GM12878 (cell line): ENCODE measurements around the gene INTS14. TPM values are rescaled to one million over a fixed set of nuclear protein-coding genes. Genes with fewer than 3 reads are reported as not detected.
A peak's percentile ranks its signal among the peaks of the same experiment; 100 is the strongest.

ENCODE experiments used
- ATAC-seq: fragments of 200-7000 bp; cut with Tn5 transposase; 3 replicates; pipeline ENCODE4 v1.9.1; 2020; ENCODE audit warnings: mild to moderate bottlenecking, moderate library complexity
- BruUV-seq: library from RNA; stranded (reverse); fragments of 400-500 nt; replicated peaks from 2 replicates; lab custom pipeline; 2021; lab: Mats Ljungman, UMichigan
- CTCF ChIA-PET: fragments of 300-600 bp; sonication (Branson Sonifier 250); formaldehyde crosslinking; extraction: SDS; loops from one replicate; lab custom pipeline; 2021; ENCODE audit warnings: inconsistent platforms; lab: Yijun Ruan, JAX
- POLR2A ChIA-PET: fragments of 350-600 bp; formaldehyde crosslinking; extraction: SDS; loops from one replicate; lab custom pipeline; 2021; ENCODE audit warnings: inconsistent platforms; lab: Charles Lee
- RAD21 ChIA-PET: fragments of 300-600 bp; sonication (Branson Sonifier 250); formaldehyde crosslinking; loops from one replicate; lab custom pipeline; 2023; ENCODE audit warnings: antibody characterized with exemption; ENCODE audit not compliant: unreplicated experiment; lab: Charles Lee
- SMC1A ChIA-PET: fragments of 300-600 bp; sonication (Branson Sonifier 250); formaldehyde crosslinking; loops from one replicate; lab custom pipeline; 2023; ENCODE audit not compliant: unreplicated experiment, uncharacterized antibody; lab: Charles Lee
- DNase-seq: peaks from one replicate; pipeline ENCODE4 v3.0.0-alpha.2; 2011; ENCODE audit warnings: low read depth, low spot score
- FAIRE-seq: peaks from 3 replicates; lab custom pipeline; 2011; peaks lifted over from hg19 to GRCh38; lab: Jason Lieb, UNC
- H2AFZ ChIP-seq: 2 replicates; pipeline ENCODE4 v1.6.0; 2011; ENCODE audit warnings: low read depth, low read length, control low read depth; ENCODE audit not compliant: control insufficient read depth
- H3K27ac ChIP-seq: 2 replicates; pipeline ENCODE4 v1.5.1; 2011; ENCODE audit warnings: control low read depth; ENCODE audit not compliant: control insufficient read depth, insufficient read depth
- H3K27me3 ChIP-seq, 2 experiments: replicated peaks in 1 of 2; 2 replicates each; pipeline versions ENCODE4 v1.6.0 to v1.6.1; 2011; ENCODE audit warnings: low read length in 1 of 2; ENCODE audit not compliant: control insufficient read depth in 2 of 2, insufficient read depth in 2 of 2
- H3K36me3 ChIP-seq, 2 experiments: 2 replicates each; pipeline ENCODE4 v1.5.1; 2011; ENCODE audit warnings: low read length in 1 of 2; ENCODE audit not compliant: control insufficient read depth in 2 of 2, insufficient read depth in 2 of 2
- H3K4me1 ChIP-seq: 2 replicates; pipeline ENCODE4 v1.6.1; 2011; ENCODE audit warnings: mild to moderate bottlenecking, low read length, moderate library complexity, mixed read lengths; ENCODE audit not compliant: control insufficient read depth, insufficient read depth
- H3K4me2 ChIP-seq: 2 replicates; pipeline ENCODE4 v1.6.0; 2011; ENCODE audit warnings: control low read depth; ENCODE audit not compliant: control insufficient read depth, insufficient read depth
- H3K4me3 ChIP-seq: fragments of 200-600 bp; sonication (generic); 2 replicates; pipeline ENCODE4 v1.5.1; 2016
- H3K79me2 ChIP-seq: 2 replicates; pipeline ENCODE4 v1.6.0; 2011; ENCODE audit warnings: low read length; ENCODE audit not compliant: control insufficient read depth, insufficient read depth
- H3K9ac ChIP-seq: 2 replicates; pipeline ENCODE4 v1.8.0; 2011; ENCODE audit warnings: low read length, control low read depth, mixed read lengths; ENCODE audit not compliant: control insufficient read depth, insufficient read depth
- H3K9me3 ChIP-seq: replicated peaks from 3 replicates; pipeline ENCODE4 v1.5.1; 2011; ENCODE audit warnings: mild to moderate bottlenecking, low read length; ENCODE audit not compliant: control insufficient read depth, insufficient read depth
- H4K20me1 ChIP-seq: 2 replicates; pipeline ENCODE4 v1.6.0; 2011; ENCODE audit not compliant: control insufficient read depth, insufficient read depth
- BCLAF1 ChIP-seq: fragments of 450-650 bp; IDR thresholded peaks from 2 replicates; pipeline ENCODE4 v1.6.1; 2017; ENCODE audit warnings: antibody characterized with exemption, mild to moderate bottlenecking, moderate library complexity
- KLF5 ChIP-seq: fragments of 450-650 bp; IDR thresholded peaks from 2 replicates; pipeline ENCODE4 v1.6.1; 2014; ENCODE audit warnings: mild to moderate bottlenecking; ENCODE audit not compliant: partially characterized antibody
- MXI1 ChIP-seq: fragments of 150-350 bp; IDR thresholded peaks from 2 replicates; pipeline ENCODE4 v1.6.1; 2011; ENCODE audit warnings: low read depth, mild to moderate bottlenecking, inconsistent platforms, low read length, improper control_type of control experiment
- PAX8 ChIP-seq: fragments of 450-650 bp; IDR thresholded peaks from 2 replicates; pipeline ENCODE4 v1.6.1; 2017; ENCODE audit warnings: mild to moderate bottlenecking, moderate library complexity
- POLR2AphosphoS5 ChIP-seq: IDR thresholded peaks from 2 replicates; pipeline ENCODE4 v1.6.1; 2011; ENCODE audit warnings: mild to moderate bottlenecking, low read length, inconsistent platforms
- RAD21 ChIP-seq: IDR thresholded peaks from 2 replicates; pipeline ENCODE4 v1.6.1; 2011; ENCODE audit warnings: mild to moderate bottlenecking, low read depth, low read length, moderate library complexity; ENCODE audit not compliant: insufficient read depth
- SMAD5 ChIP-seq: IDR thresholded peaks from 2 replicates; pipeline ENCODE4 v1.6.1; 2016; ENCODE audit warnings: antibody characterized with exemption, low read depth
- SUPT20H ChIP-seq: IDR thresholded peaks from 2 replicates; pipeline ENCODE4 v1.6.1; 2011; ENCODE audit warnings: low read depth, mild to moderate bottlenecking, low read length, moderate library complexity, borderline replicate concordance; ENCODE audit not compliant: control insufficient read depth
- ZBED1 ChIP-seq: IDR thresholded peaks from 2 replicates; pipeline ENCODE4 v1.6.1; 2016; ENCODE audit warnings: borderline replicate concordance
- ZBTB11 ChIP-seq: fragments of 450-650 bp; formaldehyde crosslinking; IDR thresholded peaks from 2 replicates; pipeline ENCODE4 v1.5.0; 2022; ENCODE audit warnings: mild to moderate bottlenecking, missing genetic modification characterization
- ZNF687 ChIP-seq: fragments of 450-650 bp; IDR thresholded peaks from 2 replicates; pipeline ENCODE4 v1.6.1; 2017; ENCODE audit warnings: mild to moderate bottlenecking, moderate library complexity
- ZZZ3 ChIP-seq: IDR thresholded peaks from 2 replicates; pipeline ENCODE4 v1.6.1; 2011; ENCODE audit warnings: low read depth; ENCODE audit not compliant: control insufficient read depth, insufficient read length
- in situ Hi-C: fragments of 300-500 bp; cut with MboI; formaldehyde crosslinking; loops from 9 replicates; pipeline ENCODE4 v1.14.3; 2018; ENCODE audit warnings: mixed read lengths
- intact Hi-C: fragments of 100-400 bp; cut with micrococcal nuclease; formaldehyde crosslinking; loops from one replicate; pipeline ENCODE4 v1.14.2; 2022; ENCODE audit not compliant: unreplicated experiment
- polyA plus RNA-seq, 11 experiments: library from polyadenylated mRNA; depleted of rRNA in 4 of 11; unstranded in 6 of 11; stranded (reverse) in 5 of 11; fragments of >200 nt; fragmentation: Nextera tagmentation in 4 of 11; fragmentation: Illumina TruSeq in 1 of 11; extraction: Ambion mirVana in 4 of 11; extraction: Trizol in 1 of 11; gene quantifications; 1 replicate in 1 of 11; 2 replicates in 10 of 11; pipeline versions ENCODE4 v1.2.1 to v1.2.3, GENCODE V29; 2011 to 2016; ENCODE audit warnings: inconsistent platforms in 2 of 11, missing spikeins in 2 of 11, low read depth in 1 of 11
- total RNA-seq, 4 experiments: library from RNA; depleted of rRNA in 3 of 4; stranded (reverse); fragments of >200 nt in 3 of 4; fragmentation: Illumina TruSeq in 1 of 4; extraction: Trizol in 1 of 4; gene quantifications; 2 replicates each; pipeline versions ENCODE4 v1.2.1 to v1.2.3, GENCODE V29; 2013 to 2021
- TF ChIP-seq, protein P1 (sequence below): IDR thresholded peaks from 2 replicates; pipeline ENCODE4 v1.6.1; 2011; ENCODE audit warnings: low read depth, low read length, improper control_type of control experiment, borderline replicate concordance

INTS14 gene
- total and polyA plus RNA-seq, 10 of the 15 experiments (the other 5 are each of a cell fraction or from before 2014, with no cell fraction given): 36.8 to 76.9 (median 47.7) TPM

DNA sequence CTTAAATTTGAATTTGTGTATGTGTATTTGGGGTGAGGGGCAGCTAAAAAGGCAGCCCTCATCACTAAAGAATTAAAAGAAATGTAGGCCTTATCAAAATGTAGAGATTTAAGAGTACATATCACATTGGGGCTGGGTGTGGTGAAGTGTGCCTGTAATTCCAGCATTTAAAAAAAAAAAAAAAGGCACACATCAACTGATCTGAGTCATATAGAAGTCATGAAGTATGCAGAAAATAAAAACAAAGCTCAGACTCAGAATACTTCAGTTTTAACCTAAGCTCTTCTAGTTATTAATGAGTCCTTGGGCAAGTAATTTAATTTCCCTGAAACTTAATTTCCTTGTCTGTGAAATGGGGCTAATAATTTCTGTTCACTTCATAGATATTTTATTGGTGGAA, 42.4 kb upstream of the INTS14 start:
- TSS peak; percentile 5 for BruUV-seq
- CTCF ChIA-PET: interaction anchor here (1.0 to 1.6 kb wide), 3 partner anchors 9 to 184 kb away, joined by 3 to 5 read pairs (median 3); no protein-coding TSS in a partner anchor
- DNase-seq: no peak
- Histone ChIP-seq H3K4me2 (no peak overlapping the region), H2AFZ (no peak overlapping the region), H3K27ac (no peak overlapping the region), H3K9ac (no peak overlapping the region), H4K20me1 (no peaks in the 10 kb centered on the region), H3K36me3 (peaks cover 2 to 37% of the 10 kb centered on the region in 2 experiments; a peak in 3 of 4 replicates), H3K27me3 (no peaks in the 10 kb centered on the region), H3K9me3 (no peaks in the 10 kb centered on the region), H3K79me2 (no peaks in the 10 kb centered on the region), H3K4me3 (no peak overlapping the region), H3K4me1 (peaks cover 9% of the 10 kb centered on the region)
- FAIRE-seq: no peak
- RAD21 ChIA-PET: interaction anchor here (0.5 kb wide), 1 partner anchor 634 kb away, joined by 3 read pairs; no protein-coding TSS in a partner anchor
- SMC1A ChIA-PET: interaction anchor here (0.7 to 1.7 kb wide), 5 partner anchors 10 to 665 kb away, joined by 3 to 6 read pairs (median 4); no protein-coding TSS in a partner anchor
- POLR2A ChIA-PET: interaction anchor here (0.6 to 0.7 kb wide), 4 partner anchors 83 to 426 kb away, joined by 3 to 4 read pairs (median 3); no protein-coding TSS in a partner anchor
- in situ Hi-C loops: no loop called here
- ATAC-seq: no peak
- intact Hi-C loops: no loop called here
- TF ChIP-seq KLF5 (no peak), POLR2AphosphoS5 (no peak), SUPT20H (no peak), MXI1 (no peak), SMAD5 (no peak), PAX8 (no peak), ZBTB11 (CRISPR knock-in tag) (no peak), ZZZ3 (no peak), ZBED1 (no peak), BCLAF1 (no peak), RAD21 (no peak), ZNF687 (no peak)
- TF ChIP-seq, protein P1, sequence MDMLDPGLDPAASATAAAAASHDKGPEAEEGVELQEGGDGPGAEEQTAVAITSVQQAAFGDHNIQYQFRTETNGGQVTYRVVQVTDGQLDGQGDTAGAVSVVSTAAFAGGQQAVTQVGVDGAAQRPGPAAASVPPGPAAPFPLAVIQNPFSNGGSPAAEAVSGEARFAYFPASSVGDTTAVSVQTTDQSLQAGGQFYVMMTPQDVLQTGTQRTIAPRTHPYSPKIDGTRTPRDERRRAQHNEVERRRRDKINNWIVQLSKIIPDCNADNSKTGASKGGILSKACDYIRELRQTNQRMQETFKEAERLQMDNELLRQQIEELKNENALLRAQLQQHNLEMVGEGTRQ: no peak
